K562 (cell line): Measurements from ENCODE around the gene OCIAD1.

Experiments
- EP300 ChIP-seq: IDR thresholded peaks from 2 replicates; pipeline ENCODE4 v1.6.1; 2012; ENCODE audit warnings: low read length, improper control_type of control experiment
- EZH2 ChIP-seq: IDR thresholded peaks from 2 replicates; pipeline ENCODE4 v1.6.1; 2012; ENCODE audit warnings: low read depth, mild to moderate bottlenecking, inconsistent platforms, low read length, borderline replicate concordance
- FOXJ3 ChIP-seq: sonication (generic); formaldehyde crosslinking; IDR thresholded peaks from 2 replicates; pipeline ENCODE4 v1.4.0; 2020; ENCODE audit warnings: mild to moderate bottlenecking, missing genetic modification reagents
- NR2F6 ChIP-seq: fragments of 450-650 bp; formaldehyde crosslinking; IDR thresholded peaks from 2 replicates; pipeline ENCODE4 v1.4.0; 2020; ENCODE audit warnings: mild to moderate bottlenecking
- POLR2AphosphoS5 ChIP-seq: IDR thresholded peaks from 2 replicates; pipeline ENCODE4 v1.6.1; 2011; ENCODE audit warnings: mild to moderate bottlenecking, low read depth, low read length, moderate library complexity; ENCODE audit not compliant: control insufficient read depth, insufficient read depth
- TEAD2 ChIP-seq: fragments of 450-650 bp; IDR thresholded peaks from 2 replicates; pipeline ENCODE4 v1.6.1; 2016; ENCODE audit warnings: missing genetic modification characterization, control low read depth, missing compliant biosample characterization
- TEAD4 ChIP-seq, 2 experiments: sonication (generic) in 1 of 2; formaldehyde crosslinking in 1 of 2; IDR thresholded peaks; 2 replicates each; pipeline versions ENCODE4 v1.6.1 to v1.8.0; 2012 to 2022; ENCODE audit warnings: borderline replicate concordance in 1 of 2, inconsistent platforms in 1 of 2, low read length in 1 of 2, mild to moderate bottlenecking in 1 of 2, missing genetic modification reagents in 1 of 2
- ZBTB8A ChIP-seq: fragments of 450-650 bp; IDR thresholded peaks from 2 replicates; pipeline ENCODE4 v1.6.1; 2018; ENCODE audit warnings: mild to moderate bottlenecking, moderate library complexity; ENCODE audit not compliant: partially characterized antibody
- TF ChIP-seq, protein P1 (sequence below): IDR thresholded peaks from 2 replicates; pipeline ENCODE4 v1.6.1; 2011; ENCODE audit warnings: borderline replicate concordance, low read depth, mild to moderate bottlenecking, moderate library complexity, low read length; ENCODE audit not compliant: insufficient read depth, poor library complexity, severe bottlenecking
- TF ChIP-seq, protein P2 (sequence below): IDR thresholded peaks from 2 replicates; pipeline ENCODE4 v1.6.1; 2012; ENCODE audit warnings: low read depth, low read length, improper control_type of control experiment, borderline replicate concordance
- TF ChIP-seq, protein P3 (sequence below): sonication (generic); formaldehyde crosslinking; IDR thresholded peaks from 2 replicates; pipeline ENCODE4 v1.8.1; 2022; ENCODE audit warnings: missing genetic modification reagents
- TF ChIP-seq, protein P4 (sequence below): fragments of 450-650 bp; formaldehyde crosslinking; IDR thresholded peaks from 2 replicates; pipeline ENCODE4 v1.4.0; 2022; ENCODE audit warnings: missing genetic modification characterization

DNA sequence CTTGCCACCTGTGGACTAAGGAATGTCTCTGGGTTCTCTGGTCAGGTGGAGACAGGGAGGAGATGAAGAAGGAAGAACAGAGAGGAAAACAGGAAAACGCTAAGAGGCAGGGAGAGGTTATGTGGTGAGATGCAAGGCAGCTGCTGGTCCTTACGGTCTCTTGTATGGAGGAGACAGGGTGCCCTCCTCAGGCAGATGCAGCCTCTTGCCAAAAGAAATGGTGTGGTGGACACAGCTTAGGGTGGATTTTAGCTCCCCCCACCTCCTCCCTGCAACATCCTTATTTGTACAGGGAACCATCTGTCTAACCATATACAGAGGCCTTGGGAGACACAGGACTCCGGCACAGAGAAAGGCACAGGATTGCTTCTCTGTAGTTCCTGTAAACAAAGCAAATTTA lies 66.0 kb downstream of the OCIAD1 start:
- TF ChIP-seq, protein P1, sequence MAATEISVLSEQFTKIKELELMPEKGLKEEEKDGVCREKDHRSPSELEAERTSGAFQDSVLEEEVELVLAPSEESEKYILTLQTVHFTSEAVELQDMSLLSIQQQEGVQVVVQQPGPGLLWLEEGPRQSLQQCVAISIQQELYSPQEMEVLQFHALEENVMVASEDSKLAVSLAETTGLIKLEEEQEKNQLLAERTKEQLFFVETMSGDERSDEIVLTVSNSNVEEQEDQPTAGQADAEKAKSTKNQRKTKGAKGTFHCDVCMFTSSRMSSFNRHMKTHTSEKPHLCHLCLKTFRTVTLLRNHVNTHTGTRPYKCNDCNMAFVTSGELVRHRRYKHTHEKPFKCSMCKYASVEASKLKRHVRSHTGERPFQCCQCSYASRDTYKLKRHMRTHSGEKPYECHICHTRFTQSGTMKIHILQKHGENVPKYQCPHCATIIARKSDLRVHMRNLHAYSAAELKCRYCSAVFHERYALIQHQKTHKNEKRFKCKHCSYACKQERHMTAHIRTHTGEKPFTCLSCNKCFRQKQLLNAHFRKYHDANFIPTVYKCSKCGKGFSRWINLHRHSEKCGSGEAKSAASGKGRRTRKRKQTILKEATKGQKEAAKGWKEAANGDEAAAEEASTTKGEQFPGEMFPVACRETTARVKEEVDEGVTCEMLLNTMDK = no peak
- TF ChIP-seq ZBTB8A = no peak
- TF ChIP-seq, protein P2, sequence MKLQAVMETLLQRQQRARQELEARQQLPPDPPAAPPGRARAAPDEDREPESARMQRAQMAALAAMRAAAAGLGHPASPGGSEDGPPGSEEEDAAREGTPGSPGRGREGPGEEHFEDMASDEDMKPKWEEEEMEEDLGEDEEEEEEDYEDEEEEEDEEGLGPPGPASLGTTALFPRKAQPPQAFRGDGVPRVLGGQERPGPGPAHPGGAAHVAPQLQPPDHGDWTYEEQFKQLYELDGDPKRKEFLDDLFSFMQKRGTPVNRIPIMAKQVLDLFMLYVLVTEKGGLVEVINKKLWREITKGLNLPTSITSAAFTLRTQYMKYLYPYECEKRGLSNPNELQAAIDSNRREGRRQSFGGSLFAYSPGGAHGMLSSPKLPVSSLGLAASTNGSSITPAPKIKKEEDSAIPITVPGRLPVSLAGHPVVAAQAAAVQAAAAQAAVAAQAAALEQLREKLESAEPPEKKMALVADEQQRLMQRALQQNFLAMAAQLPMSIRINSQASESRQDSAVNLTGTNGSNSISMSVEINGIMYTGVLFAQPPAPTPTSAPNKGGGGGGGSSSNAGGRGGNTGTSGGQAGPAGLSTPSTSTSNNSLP = no peak
- TF ChIP-seq, protein P3, sequence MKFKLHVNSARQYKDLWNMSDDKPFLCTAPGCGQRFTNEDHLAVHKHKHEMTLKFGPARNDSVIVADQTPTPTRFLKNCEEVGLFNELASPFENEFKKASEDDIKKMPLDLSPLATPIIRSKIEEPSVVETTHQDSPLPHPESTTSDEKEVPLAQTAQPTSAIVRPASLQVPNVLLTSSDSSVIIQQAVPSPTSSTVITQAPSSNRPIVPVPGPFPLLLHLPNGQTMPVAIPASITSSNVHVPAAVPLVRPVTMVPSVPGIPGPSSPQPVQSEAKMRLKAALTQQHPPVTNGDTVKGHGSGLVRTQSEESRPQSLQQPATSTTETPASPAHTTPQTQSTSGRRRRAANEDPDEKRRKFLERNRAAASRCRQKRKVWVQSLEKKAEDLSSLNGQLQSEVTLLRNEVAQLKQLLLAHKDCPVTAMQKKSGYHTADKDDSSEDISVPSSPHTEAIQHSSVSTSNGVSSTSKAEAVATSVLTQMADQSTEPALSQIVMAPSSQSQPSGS (CRISPR knock-in tag) = no peak
- TF ChIP-seq EZH2 = no peak
- no peak for TF ChIP-seq EP300
- TF ChIP-seq, protein P4, sequence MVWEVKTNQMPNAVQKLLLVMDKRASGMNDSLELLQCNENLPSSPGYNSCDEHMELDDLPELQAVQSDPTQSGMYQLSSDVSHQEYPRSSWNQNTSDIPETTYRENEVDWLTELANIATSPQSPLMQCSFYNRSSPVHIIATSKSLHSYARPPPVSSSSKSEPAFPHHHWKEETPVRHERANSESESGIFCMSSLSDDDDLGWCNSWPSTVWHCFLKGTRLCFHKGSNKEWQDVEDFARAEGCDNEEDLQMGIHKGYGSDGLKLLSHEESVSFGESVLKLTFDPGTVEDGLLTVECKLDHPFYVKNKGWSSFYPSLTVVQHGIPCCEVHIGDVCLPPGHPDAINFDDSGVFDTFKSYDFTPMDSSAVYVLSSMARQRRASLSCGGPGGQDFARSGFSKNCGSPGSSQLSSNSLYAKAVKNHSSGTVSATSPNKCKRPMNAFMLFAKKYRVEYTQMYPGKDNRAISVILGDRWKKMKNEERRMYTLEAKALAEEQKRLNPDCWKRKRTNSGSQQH (CRISPR knock-in tag) = no peak
- no peak for TF ChIP-seq POLR2AphosphoS5
- no peak for TF ChIP-seq FOXJ3 (CRISPR knock-in tag)
- TF ChIP-seq NR2F6 (CRISPR knock-in tag) = no peak
- no peak for TF ChIP-seq TEAD4 (IDR thresholded peaks at IDR 0.05; ENCODE audit: low read length)
- TF ChIP-seq TEAD4 (CRISPR knock-in tag; IDR thresholded peaks at IDR 0.05; ENCODE audit: borderline replicate concordance) = no peak
- no peak for TF ChIP-seq TEAD2
